HCEC 1CT (cell line): Measurements from ENCODE around the gene CCDC81.

Experiments used
- DNase-seq: peaks from one replicate; pipeline ENCODE4 v3.0.0-alpha.2; 2017

Gene CCDC81

GRCh38 chr11:86469491-86470388 is 95.1 kb downstream of the CCDC81 start:
- DNase-seq = no peak
